HEK293 (cell line): Measurements from ENCODE around the gene TDRD3.

Experiments used
- CTCF ChIA-PET: fragments of 350-600 bp; formaldehyde crosslinking; extraction: SDS; loops from one replicate; lab custom pipeline; 2021; ENCODE audit warnings: antibody characterized with exemption; lab: Yijun Ruan, JAX
- POLR2A ChIA-PET: fragments of 300-600 bp; formaldehyde crosslinking; extraction: SDS; loops from one replicate; lab custom pipeline; 2020; ENCODE audit warnings: antibody characterized with exemption, inconsistent platforms; lab: Yijun Ruan, JAX
- H3K27ac ChIP-seq: fragments of 200-500 bp; sonication (Bioruptor generic); 2 replicates; pipeline ENCODE4 v1.5.1; 2014; ENCODE audit warnings: low read depth, low read length, control low read depth, inconsistent platforms; ENCODE audit errors: extremely low read depth
- H3K36me3 ChIP-seq, 2 experiments: fragments of 200-500 bp in 1 of 2; sonication (Bioruptor generic) in 1 of 2; 1 replicate in 1 of 2; 2 replicates in 1 of 2; pipeline ENCODE4 v1.5.1; 2014 to 2017; ENCODE audit warnings: inconsistent platforms in 2 of 2, low read length in 2 of 2; ENCODE audit not compliant: control insufficient read depth in 2 of 2, insufficient read depth in 1 of 2
- H3K4me1 ChIP-seq: fragments of 200-500 bp; sonication (Bioruptor generic); 2 replicates; pipeline ENCODE4 v1.5.1; 2014; ENCODE audit warnings: mild to moderate bottlenecking, low read length, inconsistent platforms; ENCODE audit not compliant: control insufficient read depth, insufficient read depth
- H3K4me3 ChIP-seq: 2 replicates; pipeline ENCODE4 v1.5.1; 2011; ENCODE audit warnings: low read depth, mild to moderate bottlenecking, control low read depth, low read length, moderate library complexity
- H3K9me3 ChIP-seq: fragments of 200-500 bp; sonication (Bioruptor generic); 2 replicates; pipeline ENCODE4 v1.5.1; 2014; ENCODE audit warnings: low read depth, low read length, inconsistent platforms; ENCODE audit not compliant: control insufficient read depth, insufficient read depth
- GFI1B ChIP-seq: fragments of 450-650 bp; formaldehyde crosslinking; IDR thresholded peaks from 2 replicates; pipeline ENCODE4 v1.5.1; 2016; ENCODE audit warnings: missing biosample characterization, missing genetic modification characterization
- GLI2 ChIP-seq: fragments of 450-650 bp; formaldehyde crosslinking; IDR thresholded peaks from 2 replicates; pipeline ENCODE4; 2017; ENCODE audit warnings: missing biosample characterization, missing genetic modification characterization, low read depth, borderline replicate concordance
- GLIS2 ChIP-seq: fragments of 450-650 bp; formaldehyde crosslinking; IDR thresholded peaks from 2 replicates; pipeline ENCODE4 v1.5.1; 2016; ENCODE audit warnings: missing biosample characterization, missing genetic modification characterization
- REPIN1 ChIP-seq: fragments of 450-650 bp; formaldehyde crosslinking; IDR thresholded peaks from 2 replicates; pipeline ENCODE4 v1.5.1; 2017; ENCODE audit warnings: missing biosample characterization, missing genetic modification characterization, low read depth
- TRIM28 ChIP-seq: IDR thresholded peaks from 2 replicates; pipeline ENCODE4 v1.6.1; 2011; ENCODE audit warnings: low read length, control low read depth, borderline replicate concordance
- ZFHX2 ChIP-seq: fragments of 450-650 bp; formaldehyde crosslinking; conservative IDR thresholded peaks from 2 replicates; pipeline ENCODE4 v1.5.1; 2016; ENCODE audit warnings: missing biosample characterization, missing genetic modification characterization
- ZFP37 ChIP-seq: fragments of 450-650 bp; formaldehyde crosslinking; IDR thresholded peaks from 2 replicates; pipeline ENCODE4 v1.5.1; 2016; ENCODE audit warnings: missing biosample characterization, missing genetic modification characterization
- ZFP41 ChIP-seq: fragments of 450-650 bp; formaldehyde crosslinking; IDR thresholded peaks from 2 replicates; pipeline ENCODE4 v1.5.1; 2016; ENCODE audit warnings: missing biosample characterization, missing genetic modification characterization, borderline replicate concordance
- ZIC2 ChIP-seq: fragments of 450-650 bp; formaldehyde crosslinking; IDR thresholded peaks from 2 replicates; pipeline ENCODE4 v1.5.1; 2016; ENCODE audit warnings: missing biosample characterization, missing genetic modification characterization
- ZNF184 ChIP-seq: fragments of 450-650 bp; IDR thresholded peaks from 2 replicates; pipeline ENCODE4 v1.5.1; 2018; ENCODE audit warnings: missing biosample characterization, mild to moderate bottlenecking, missing genetic modification characterization
- ZNF19 ChIP-seq: fragments of 450-650 bp; formaldehyde crosslinking; IDR thresholded peaks from 2 replicates; pipeline ENCODE4; 2016; ENCODE audit warnings: missing biosample characterization, missing genetic modification characterization, low read depth
- ZNF292 ChIP-seq: fragments of 450-650 bp; formaldehyde crosslinking; IDR thresholded peaks from 2 replicates; pipeline ENCODE4 v1.5.1; 2016; ENCODE audit warnings: low read depth, missing biosample characterization, missing genetic modification characterization, borderline replicate concordance
- ZNF404 ChIP-seq: fragments of 450-650 bp; formaldehyde crosslinking; IDR thresholded peaks from 2 replicates; pipeline ENCODE4 v1.5.1; 2017; ENCODE audit warnings: missing biosample characterization, missing genetic modification characterization
- ZNF501 ChIP-seq: fragments of 450-650 bp; formaldehyde crosslinking; IDR thresholded peaks from 2 replicates; pipeline ENCODE4 v1.5.1; 2016; ENCODE audit warnings: missing biosample characterization, missing genetic modification characterization
- ZNF514 ChIP-seq: fragments of 450-650 bp; formaldehyde crosslinking; IDR thresholded peaks from 2 replicates; pipeline ENCODE4 v1.5.1; 2016; ENCODE audit warnings: missing biosample characterization, missing genetic modification characterization
- ZNF544 ChIP-seq: fragments of 450-650 bp; formaldehyde crosslinking; IDR thresholded peaks from 2 replicates; pipeline ENCODE4 v1.5.0; 2017; ENCODE audit warnings: missing biosample characterization, missing genetic modification characterization
- ZNF561 ChIP-seq: fragments of 450-650 bp; IDR thresholded peaks from 2 replicates; pipeline ENCODE4 v1.5.1; 2018; ENCODE audit warnings: missing biosample characterization, missing genetic modification characterization, borderline replicate concordance
- ZNF610 ChIP-seq: fragments of 450-650 bp; formaldehyde crosslinking; IDR thresholded peaks from 2 replicates; pipeline ENCODE4 v1.5.1; 2016; ENCODE audit warnings: missing biosample characterization, missing genetic modification characterization, borderline replicate concordance
- ZNF747 ChIP-seq: fragments of 450-650 bp; formaldehyde crosslinking; IDR thresholded peaks from 2 replicates; pipeline ENCODE4 v1.5.1; 2016; ENCODE audit warnings: missing biosample characterization, missing genetic modification characterization
- ZNF791 ChIP-seq: fragments of 450-650 bp; formaldehyde crosslinking; IDR thresholded peaks from 2 replicates; pipeline ENCODE4 v1.5.1; 2016; ENCODE audit warnings: missing biosample characterization, missing genetic modification characterization
- ZXDB ChIP-seq: fragments of 450-650 bp; formaldehyde crosslinking; IDR thresholded peaks from 2 replicates; pipeline ENCODE4 v1.5.1; 2016; ENCODE audit warnings: missing biosample characterization, missing genetic modification characterization
- TF ChIP-seq, protein P1 (sequence below): fragments of 450-650 bp; formaldehyde crosslinking; IDR thresholded peaks from 2 replicates; pipeline ENCODE4 v1.5.1; 2017; ENCODE audit warnings: missing biosample characterization, missing genetic modification characterization
- TF ChIP-seq, protein P2 (sequence below): fragments of 450-650 bp; formaldehyde crosslinking; optimal IDR thresholded peaks from 2 replicates; pipeline ENCODE3; 2016; ENCODE audit warnings: missing biosample characterization, mild to moderate bottlenecking, missing genetic modification characterization
- TF ChIP-seq, protein P3 (sequence below): fragments of 450-650 bp; formaldehyde crosslinking; IDR thresholded peaks from 2 replicates; pipeline ENCODE4 v1.5.1; 2016; ENCODE audit warnings: missing biosample characterization, missing genetic modification characterization

Gene TDRD3

DNA sequence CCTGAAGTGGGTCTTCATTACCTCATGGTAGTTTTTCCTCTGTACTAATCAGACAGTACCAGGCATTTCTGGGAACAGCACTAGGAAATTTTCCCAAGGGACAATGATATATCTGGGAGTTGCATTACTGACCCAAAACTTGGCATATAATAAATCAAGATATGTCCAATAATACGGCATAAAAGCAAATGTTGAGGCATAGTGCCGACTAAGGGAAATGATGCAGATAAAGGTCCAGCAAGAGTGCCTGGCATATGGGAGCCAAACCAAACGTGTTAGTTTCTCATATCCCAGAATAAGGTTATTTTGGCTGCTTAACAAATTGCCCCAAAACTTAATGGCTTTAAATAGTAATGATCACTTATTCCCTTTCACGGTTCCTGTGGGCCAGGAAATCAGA is 12.1 kb upstream of the TDRD3 start:
- no peak for TF ChIP-seq GFI1B (tag by site-specific recombination)
- TF ChIP-seq ZFP41 (tag by site-specific recombination), result no peak
- TF ChIP-seq, protein P1, sequence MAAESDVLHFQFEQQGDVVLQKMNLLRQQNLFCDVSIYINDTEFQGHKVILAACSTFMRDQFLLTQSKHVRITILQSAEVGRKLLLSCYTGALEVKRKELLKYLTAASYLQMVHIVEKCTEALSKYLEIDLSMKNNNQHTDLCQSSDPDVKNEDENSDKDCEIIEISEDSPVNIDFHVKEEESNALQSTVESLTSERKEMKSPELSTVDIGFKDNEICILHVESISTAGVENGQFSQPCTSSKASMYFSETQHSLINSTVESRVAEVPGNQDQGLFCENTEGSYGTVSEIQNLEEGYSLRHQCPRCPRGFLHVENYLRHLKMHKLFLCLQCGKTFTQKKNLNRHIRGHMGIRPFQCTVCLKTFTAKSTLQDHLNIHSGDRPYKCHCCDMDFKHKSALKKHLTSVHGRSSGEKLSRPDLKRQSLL (tag by site-specific recombination), result no peak
- TF ChIP-seq TRIM28, result no peak
- TF ChIP-seq ZNF514 (tag by site-specific recombination), result no peak
- no peak for TF ChIP-seq ZIC2
- no peak for TF ChIP-seq ZNF791 (tag by site-specific recombination)
- TF ChIP-seq GLI2 (tag by site-specific recombination), result no peak
- no peak for TF ChIP-seq ZNF610 (tag by site-specific recombination)
- H3K4me1 ChIP-seq, result no peaks in the 10 kb centered on the region
- no peak overlapping the region for H3K27ac ChIP-seq
- ChIA-PET POLR2A (no interaction called here), CTCF (no interaction called here)
- no peaks in the 10 kb centered on the region for H3K36me3 ChIP-seq
- no peaks in the 10 kb centered on the region for H3K9me3 ChIP-seq
- no peak overlapping the region for H3K4me3 ChIP-seq

DNA sequence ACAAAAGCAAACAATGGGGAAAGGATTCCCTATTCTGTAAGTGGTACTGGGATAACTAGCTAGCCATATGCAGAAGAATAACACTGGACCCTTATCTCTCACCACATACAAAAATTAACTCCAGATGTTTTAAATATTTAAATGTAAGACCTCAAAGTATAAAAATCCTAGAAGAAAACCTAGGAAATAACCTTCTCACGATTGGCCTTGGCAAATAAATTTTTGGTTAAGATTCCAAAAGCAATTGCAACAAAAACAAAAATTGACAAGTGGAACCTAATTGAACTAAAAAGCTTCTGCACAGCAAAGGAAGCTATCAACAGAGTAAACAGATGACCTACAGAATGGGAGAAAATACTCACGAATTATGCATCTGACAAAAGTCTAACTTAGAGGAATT is 10.8 kb upstream of the TDRD3 start:
- TF ChIP-seq, protein P2, sequence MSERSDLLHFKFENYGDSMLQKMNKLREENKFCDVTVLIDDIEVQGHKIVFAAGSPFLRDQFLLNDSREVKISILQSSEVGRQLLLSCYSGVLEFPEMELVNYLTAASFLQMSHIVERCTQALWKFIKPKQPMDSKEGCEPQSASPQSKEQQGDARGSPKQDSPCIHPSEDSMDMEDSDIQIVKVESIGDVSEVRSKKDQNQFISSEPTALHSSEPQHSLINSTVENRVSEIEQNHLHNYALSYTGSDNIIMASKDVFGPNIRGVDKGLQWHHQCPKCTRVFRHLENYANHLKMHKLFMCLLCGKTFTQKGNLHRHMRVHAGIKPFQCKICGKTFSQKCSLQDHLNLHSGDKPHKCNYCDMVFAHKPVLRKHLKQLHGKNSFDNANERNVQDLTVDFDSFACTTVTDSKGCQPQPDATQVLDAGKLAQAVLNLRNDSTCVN, result no peak
- TF ChIP-seq ZNF501 (tag by site-specific recombination) (no peak), ZNF184 (tag by site-specific recombination) (no peak), ZFHX2 (tag by site-specific recombination) (no peak), ZNF561 (tag by site-specific recombination) (no peak), ZNF544 (tag by site-specific recombination) (no peak), ZNF747 (tag by site-specific recombination) (no peak), ZNF292 (no peak), ZNF19 (tag by site-specific recombination) (no peak), ZXDB (tag by site-specific recombination) (no peak), REPIN1 (tag by site-specific recombination) (no peak), ZNF404 (tag by site-specific recombination) (no peak), GLIS2 (tag by site-specific recombination) (no peak), ZFP37 (tag by site-specific recombination) (no peak)
- TF ChIP-seq, protein P3, sequence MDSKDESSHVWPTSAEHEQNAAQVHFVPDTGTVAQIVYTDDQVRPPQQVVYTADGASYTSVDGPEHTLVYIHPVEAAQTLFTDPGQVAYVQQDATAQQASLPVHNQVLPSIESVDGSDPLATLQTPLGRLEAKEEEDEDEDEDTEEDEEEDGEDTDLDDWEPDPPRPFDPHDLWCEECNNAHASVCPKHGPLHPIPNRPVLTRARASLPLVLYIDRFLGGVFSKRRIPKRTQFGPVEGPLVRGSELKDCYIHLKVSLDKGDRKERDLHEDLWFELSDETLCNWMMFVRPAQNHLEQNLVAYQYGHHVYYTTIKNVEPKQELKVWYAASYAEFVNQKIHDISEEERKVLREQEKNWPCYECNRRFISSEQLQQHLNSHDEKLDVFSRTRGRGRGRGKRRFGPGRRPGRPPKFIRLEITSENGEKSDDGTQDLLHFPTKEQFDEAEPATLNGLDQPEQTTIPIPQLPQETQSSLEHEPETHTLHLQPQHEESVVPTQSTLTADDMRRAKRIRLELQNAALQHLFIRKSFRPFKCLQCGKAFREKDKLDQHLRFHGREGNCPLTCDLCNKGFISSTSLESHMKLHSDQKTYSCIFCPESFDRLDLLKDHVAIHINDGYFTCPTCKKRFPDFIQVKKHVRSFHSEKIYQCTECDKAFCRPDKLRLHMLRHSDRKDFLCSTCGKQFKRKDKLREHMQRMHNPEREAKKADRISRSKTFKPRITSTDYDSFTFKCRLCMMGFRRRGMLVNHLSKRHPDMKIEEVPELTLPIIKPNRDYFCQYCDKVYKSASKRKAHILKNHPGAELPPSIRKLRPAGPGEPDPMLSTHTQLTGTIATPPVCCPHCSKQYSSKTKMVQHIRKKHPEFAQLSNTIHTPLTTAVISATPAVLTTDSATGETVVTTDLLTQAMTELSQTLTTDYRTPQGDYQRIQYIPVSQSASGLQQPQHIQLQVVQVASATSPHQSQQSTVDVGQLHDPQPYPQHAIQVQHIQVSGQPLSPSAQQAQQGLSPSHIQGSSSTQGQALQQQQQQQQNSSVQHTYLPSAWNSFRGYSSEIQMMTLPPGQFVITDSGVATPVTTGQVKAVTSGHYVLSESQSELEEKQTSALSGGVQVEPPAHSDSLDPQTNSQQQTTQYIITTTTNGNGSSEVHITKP (tag by site-specific recombination), result no peak
- Histone ChIP-seq H3K4me3 (no peak overlapping the region), H3K9me3 (no peaks in the 10 kb centered on the region), H3K36me3 (no peaks in the 10 kb centered on the region), H3K27ac (no peak overlapping the region), H3K4me1 (no peaks in the 10 kb centered on the region)
- ChIA-PET POLR2A (no interaction called here), CTCF (no interaction called here)
